ENCODE measurements around the gene IL17REL.
A peak's percentile ranks its signal among the peaks of the same experiment; 100 is the strongest.

DNA sequence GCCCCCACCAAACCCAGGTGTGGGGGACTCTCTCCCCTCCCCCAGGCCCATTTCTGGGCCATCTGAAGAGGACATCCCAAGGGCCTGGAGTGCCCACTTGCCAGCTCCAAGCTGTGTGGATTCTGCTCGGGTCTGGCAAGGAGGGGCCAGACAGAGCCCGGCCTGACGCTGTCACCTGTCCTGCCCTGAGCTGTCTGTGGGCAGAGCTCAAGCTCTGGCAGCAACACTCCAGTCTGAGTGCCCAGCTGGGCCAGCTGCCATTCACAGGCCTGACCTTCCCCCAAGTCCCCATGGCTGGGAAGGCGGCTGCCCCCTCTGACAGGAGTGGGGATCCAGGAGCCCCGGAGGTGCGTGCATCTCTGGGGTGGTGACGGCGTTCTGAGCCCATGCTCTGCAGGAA, 58.2 kb downstream of the IL17REL start:
- TF ChIP-seq POLR2A (IDR thresholded peaks at IDR 0.05): peak in 1 of 2 donors; percentile 94
- TF ChIP-seq, protein P1, sequence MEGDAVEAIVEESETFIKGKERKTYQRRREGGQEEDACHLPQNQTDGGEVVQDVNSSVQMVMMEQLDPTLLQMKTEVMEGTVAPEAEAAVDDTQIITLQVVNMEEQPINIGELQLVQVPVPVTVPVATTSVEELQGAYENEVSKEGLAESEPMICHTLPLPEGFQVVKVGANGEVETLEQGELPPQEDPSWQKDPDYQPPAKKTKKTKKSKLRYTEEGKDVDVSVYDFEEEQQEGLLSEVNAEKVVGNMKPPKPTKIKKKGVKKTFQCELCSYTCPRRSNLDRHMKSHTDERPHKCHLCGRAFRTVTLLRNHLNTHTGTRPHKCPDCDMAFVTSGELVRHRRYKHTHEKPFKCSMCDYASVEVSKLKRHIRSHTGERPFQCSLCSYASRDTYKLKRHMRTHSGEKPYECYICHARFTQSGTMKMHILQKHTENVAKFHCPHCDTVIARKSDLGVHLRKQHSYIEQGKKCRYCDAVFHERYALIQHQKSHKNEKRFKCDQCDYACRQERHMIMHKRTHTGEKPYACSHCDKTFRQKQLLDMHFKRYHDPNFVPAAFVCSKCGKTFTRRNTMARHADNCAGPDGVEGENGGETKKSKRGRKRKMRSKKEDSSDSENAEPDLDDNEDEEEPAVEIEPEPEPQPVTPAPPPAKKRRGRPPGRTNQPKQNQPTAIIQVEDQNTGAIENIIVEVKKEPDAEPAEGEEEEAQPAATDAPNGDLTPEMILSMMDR (IDR thresholded peaks at IDR 0.05): no peak
